PC-3 (cell line): ENCODE data around the gene CDCA4. TPM values are rescaled to one million over a fixed set of nuclear protein-coding genes. Genes with fewer than 3 reads are reported as not detected.
A peak's percentile ranks its signal among the peaks of the same experiment; 100 is the strongest.

Experiments used
- ATAC-seq: fragments of 200-7000 bp; cut with Tn5 transposase; 2 replicates; pipeline ENCODE4 v1.9.1; 2020; ENCODE audit warnings: mild to moderate bottlenecking, moderate library complexity
- BruUV-seq: library from RNA; stranded (reverse); fragments of 400-500 nt; replicated peaks from 2 replicates; lab custom pipeline; 2021; lab: Mats Ljungman, UMichigan
- CTCF ChIA-PET: fragments of 300-600 bp; sonication (Branson Sonifier 250); formaldehyde crosslinking; loops from one replicate; lab custom pipeline; 2022; ENCODE audit warnings: antibody characterized with exemption; lab: Charles Lee
- POLR2A ChIA-PET: fragments of 300-600 bp; sonication (Branson Sonifier 250); formaldehyde crosslinking; loops from one replicate; lab custom pipeline; 2022; ENCODE audit warnings: antibody characterized with exemption; ENCODE audit not compliant: unreplicated experiment; lab: Charles Lee
- DNase-seq: peaks from one replicate; pipeline ENCODE4 v3.0.0-alpha.2; 2015
- H2AFZ ChIP-seq: fragments of 300-600 bp; sonication (generic); 2 replicates; pipeline ENCODE4 v1.6.0; 2016; ENCODE audit warnings: antibody characterized with exemption, low read length
- H3F3A ChIP-seq: fragments of 300-600 bp; sonication (generic); one replicate; pipeline ENCODE4 v1.6.0; 2017; ENCODE audit warnings: antibody characterized with exemption, low read length, control low read depth, mild to moderate bottlenecking; ENCODE audit not compliant: unreplicated experiment
- H3K27ac ChIP-seq: fragments of 300-600 bp; sonication (generic); 2 replicates; pipeline ENCODE4 v1.5.1; 2016; ENCODE audit warnings: mild to moderate bottlenecking, low read length
- H3K27me3 ChIP-seq: fragments of 300-600 bp; sonication (generic); 2 replicates; pipeline ENCODE4 v1.6.1; 2016; ENCODE audit warnings: low read length, mixed read lengths
- H3K36me3 ChIP-seq: fragments of 300-600 bp; sonication (generic); 2 replicates; pipeline ENCODE4 v1.6.1; 2016; ENCODE audit warnings: low read depth, mixed run types, low read length, mixed read lengths
- H3K4me1 ChIP-seq: fragments of 300-600 bp; sonication (generic); 2 replicates; pipeline ENCODE4 v1.5.1; 2016; ENCODE audit warnings: low read length; ENCODE audit not compliant: insufficient read depth
- H3K4me2 ChIP-seq: fragments of 300-600 bp; sonication (generic); 2 replicates; pipeline ENCODE4 v1.6.0; 2016; ENCODE audit warnings: low read length
- H3K4me3 ChIP-seq: fragments of 300-600 bp; sonication (generic); 2 replicates; pipeline ENCODE4 v1.5.1; 2016; ENCODE audit warnings: mild to moderate bottlenecking, low read length, mixed read lengths
- H3K79me2 ChIP-seq: fragments of 300-600 bp; sonication (generic); 2 replicates; pipeline ENCODE4 v1.6.1; 2017; ENCODE audit warnings: low read length, mixed read lengths
- H3K9ac ChIP-seq: fragments of 300-600 bp; sonication (generic); 2 replicates; pipeline ENCODE4 v1.6.0; 2016; ENCODE audit warnings: mild to moderate bottlenecking, low read length
- H3K9me2 ChIP-seq: fragments of 300-600 bp; sonication (generic); replicated peaks from 2 replicates; pipeline ENCODE4 v1.6.1; 2016; ENCODE audit warnings: mixed run types, low read length, mixed read lengths
- H3K9me3 ChIP-seq: fragments of 300-600 bp; sonication (generic); 2 replicates; pipeline ENCODE4 v1.6.1; 2016; ENCODE audit warnings: low read length, mixed read lengths
- H4K20me1 ChIP-seq: fragments of 300-600 bp; sonication (generic); 2 replicates; pipeline ENCODE4 v1.6.1; 2016; ENCODE audit warnings: low read length, mixed read lengths
- CTCF ChIP-seq: fragments of 300-600 bp; sonication (generic); conservative IDR thresholded peaks from 2 replicates; pipeline ENCODE4 v1.5.1; 2017; ENCODE audit warnings: antibody characterized with exemption, low read depth, mild to moderate bottlenecking, low read length
- EZH2 ChIP-seq: fragments of 300-600 bp; sonication (generic); IDR thresholded peaks from one replicate; pipeline ENCODE4 v1.6.1; 2017; ENCODE audit warnings: antibody characterized with exemption, mild to moderate bottlenecking, low read length; ENCODE audit not compliant: unreplicated experiment
- EZH2phosphoT487 ChIP-seq: fragments of 300-600 bp; sonication (generic); IDR thresholded peaks from 2 replicates; pipeline ENCODE4 v1.6.1; 2018; ENCODE audit warnings: mild to moderate bottlenecking, antibody characterized with exemption, low read length, borderline replicate concordance
- intact Hi-C: fragments of 100-400 bp; cut with micrococcal nuclease; formaldehyde crosslinking; loops from 2 replicates; pipeline ENCODE4 v1.9.0; 2023
- total RNA-seq: library from RNA; depleted of rRNA; stranded (reverse); fragments of >200 nt; gene quantifications from 2 replicates; pipeline ENCODE4 v1.2.3, GENCODE V29; 2014

Gene CDCA4
- total RNA-seq, 1 experiment from 2014 or later, result 113 TPM

GRCh38 chr14:105021656-105022275, 883 bp upstream of the CDCA4 start:
- Histone ChIP-seq H3K4me2 (peak overlapping the region; percentile 83), H3K4me1 (peaks cover 69% of the 10 kb centered on the region), H3K79me2 (peaks cover 58% of the 10 kb centered on the region), H3K27me3 (no peaks in the 10 kb centered on the region), H3K27ac (peak overlapping the region; percentile 98), H3K9me2 (no peaks in the 10 kb centered on the region), H3F3A (peaks cover 20% of the 10 kb centered on the region), H3K9me3 (no peaks in the 10 kb centered on the region), H3K4me3 (peak overlapping the region; percentile 71), H4K20me1 (peaks cover 32% of the 10 kb centered on the region), H2AFZ (peak overlapping the region; percentile 29), H3K9ac (peak overlapping the region; percentile 96), H3K36me3 (peaks cover 20% of the 10 kb centered on the region)
- TSS peak; percentile 53 for BruUV-seq
- CTCF ChIA-PET, result interaction anchor here (1.0 kb wide), 1 partner anchor 23 kb away, joined by 3 read pairs; no protein-coding TSS in a partner anchor
- DNase-seq, result peak; percentile 21
- TF ChIP-seq EZH2phosphoT487, result no peak
- TF ChIP-seq CTCF, result 0 out of 2 replicates have a peak, but pooled peaks have one; percentile 22
- TF ChIP-seq EZH2, result no peak
- intact Hi-C loops, result no loop called here
- POLR2A ChIA-PET, result interaction anchor here (0.9 kb wide), 1 partner anchor 65 kb away, joined by 5 read pairs; no protein-coding TSS in a partner anchor
- ATAC-seq, result no peak

GRCh38 chr14:105019861-105020814, 745 bp downstream of the CDCA4 start:
- H3K4me1 ChIP-seq, result peaks cover 70% of the 10 kb centered on the region
- intact Hi-C loops, result no loop called here
- H2AFZ ChIP-seq, result no peak overlapping the region
- DNase-seq (no peak), ATAC-seq (no peak)
- peak overlapping the region; percentile 95 for H3K4me3 ChIP-seq
- H3K36me3 ChIP-seq, result peaks cover 29% of the 10 kb centered on the region
- no peaks in the 10 kb centered on the region for H3K9me2 ChIP-seq
- peak overlapping the region; percentile 98 for H3K9ac ChIP-seq
- H3K27ac ChIP-seq, result peak overlapping the region; percentile 76
- ChIA-PET CTCF (no interaction called here), POLR2A (interaction anchor here (1.1 kb wide), 1 partner anchor 50 kb away, joined by 9 read pairs; no protein-coding TSS in a partner anchor)
- peaks cover 48% of the 10 kb centered on the region for H4K20me1 ChIP-seq
- H3K4me2 ChIP-seq, result peak overlapping the region; percentile 81
- no peaks in the 10 kb centered on the region for H3K9me3 ChIP-seq
- H3K79me2 ChIP-seq, result peaks cover 74% of the 10 kb centered on the region
- peaks cover 12% of the 10 kb centered on the region for H3F3A ChIP-seq
- H3K27me3 ChIP-seq, result no peaks in the 10 kb centered on the region
- no peak for TF ChIP-seq EZH2phosphoT487
- TF ChIP-seq EZH2, result no peak
- no peak for TF ChIP-seq CTCF
- TSS peak; percentile 18 for BruUV-seq
